Spleen (tissue), 7 donors: ENCODE results near the gene WHRN.

Experiments used
- CTCF ChIP-seq, 11 experiments: fragments of 200-600 bp in 7 of 11; fragments of 450-650 bp in 4 of 11; sonication (generic) in 4 of 11; IDR thresholded peaks in 8 of 11; conservative IDR thresholded peaks in 3 of 11; 1 replicate in 7 of 11; 2 replicates in 4 of 11; pipeline versions ENCODE4 v1.4.0 to v1.8.0; 2016 to 2021; ENCODE audit warnings: antibody characterized with exemption in 11 of 11, inconsistent platforms in 4 of 11, mild to moderate bottlenecking in 1 of 11
- POLR2A ChIP-seq, 3 donors: fragments of 450-650 bp; IDR thresholded peaks; one replicate each; pipeline ENCODE4 v1.5.1; 2017; ENCODE audit warnings: antibody characterized with exemption in 3 of 3, mild to moderate bottlenecking in 1 of 3
- POLR2AphosphoS5 ChIP-seq, 3 donors: sonication (generic); formaldehyde crosslinking; IDR thresholded peaks; one replicate each; pipeline ENCODE4 v1.5.1; 2017; ENCODE audit warnings: antibody characterized with exemption in 3 of 3
- donor health status: DM: no; HTN: no; CAD: no; lungs with moderate emphysema.
- donor health status: DM: no; HTN: no; CAD: no.
- donor health status: DM: no; HTN: no; CAD: no.

- TF ChIP-seq CTCF (IDR thresholded peaks at IDR 0.05 in 8 of 11, conservative IDR thresholded peaks at IDR 0.05 in 3 of 11) (no peak), POLR2A (IDR thresholded peaks at IDR 0.05) (no peak), POLR2AphosphoS5 (IDR thresholded peaks at IDR 0.05) (peak in 2 of 3 donors; percentile 12 to 59)
Measured at GRCh38 chr9:114386886-114387679, 118.2 kb downstream of the WHRN start.
